GM12865 (cell line): ENCODE measurements around the gene YAE1.

Experiments used
- DNase-seq: peaks from one replicate; pipeline ENCODE4 v3.0.0; 2010; ENCODE audit warnings: low read depth
- H3K4me3 ChIP-seq: 2 replicates; pipeline ENCODE4 v1.5.1; 2011; ENCODE audit warnings: mild to moderate bottlenecking, low read depth, low read length, control low read depth
- TF ChIP-seq, protein P1 (sequence below): IDR thresholded peaks from 2 replicates; pipeline ENCODE4 v1.5.1; 2011; ENCODE audit warnings: low read length, control low read depth, low read depth, inconsistent platforms; ENCODE audit not compliant: insufficient read depth; ENCODE audit errors: missing control alignments

Gene YAE1

DNA sequence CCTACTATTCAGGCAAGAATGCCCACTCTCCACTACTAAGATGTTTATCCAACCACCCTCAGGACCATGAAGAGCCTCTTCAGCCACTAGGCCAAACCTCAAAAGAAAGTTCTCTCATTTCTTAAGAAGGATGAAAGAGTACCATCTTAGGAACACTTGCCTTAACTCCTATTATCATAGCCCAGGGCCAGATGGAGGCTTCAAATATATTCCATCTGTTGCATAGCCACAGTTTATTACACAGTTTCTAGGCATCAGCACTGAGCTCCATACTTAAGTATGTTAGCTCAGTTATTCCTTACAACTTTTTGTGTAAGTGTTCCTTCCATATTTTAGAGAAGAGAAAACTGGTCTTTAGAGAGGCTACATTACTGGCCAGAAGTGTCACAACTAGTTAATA, 37.4 kb upstream of the YAE1 start:
- TF ChIP-seq, protein P1, sequence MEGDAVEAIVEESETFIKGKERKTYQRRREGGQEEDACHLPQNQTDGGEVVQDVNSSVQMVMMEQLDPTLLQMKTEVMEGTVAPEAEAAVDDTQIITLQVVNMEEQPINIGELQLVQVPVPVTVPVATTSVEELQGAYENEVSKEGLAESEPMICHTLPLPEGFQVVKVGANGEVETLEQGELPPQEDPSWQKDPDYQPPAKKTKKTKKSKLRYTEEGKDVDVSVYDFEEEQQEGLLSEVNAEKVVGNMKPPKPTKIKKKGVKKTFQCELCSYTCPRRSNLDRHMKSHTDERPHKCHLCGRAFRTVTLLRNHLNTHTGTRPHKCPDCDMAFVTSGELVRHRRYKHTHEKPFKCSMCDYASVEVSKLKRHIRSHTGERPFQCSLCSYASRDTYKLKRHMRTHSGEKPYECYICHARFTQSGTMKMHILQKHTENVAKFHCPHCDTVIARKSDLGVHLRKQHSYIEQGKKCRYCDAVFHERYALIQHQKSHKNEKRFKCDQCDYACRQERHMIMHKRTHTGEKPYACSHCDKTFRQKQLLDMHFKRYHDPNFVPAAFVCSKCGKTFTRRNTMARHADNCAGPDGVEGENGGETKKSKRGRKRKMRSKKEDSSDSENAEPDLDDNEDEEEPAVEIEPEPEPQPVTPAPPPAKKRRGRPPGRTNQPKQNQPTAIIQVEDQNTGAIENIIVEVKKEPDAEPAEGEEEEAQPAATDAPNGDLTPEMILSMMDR, result no peak
- no peak for DNase-seq
- H3K4me3 ChIP-seq, result no peak overlapping the region

- no peak for DNase-seq
- TF ChIP-seq, protein P1, result no peak
- H3K4me3 ChIP-seq, result no peak overlapping the region
Measured at GRCh38 chr7:39529582-39529981, 36.6 kb upstream of the YAE1 start.

DNA sequence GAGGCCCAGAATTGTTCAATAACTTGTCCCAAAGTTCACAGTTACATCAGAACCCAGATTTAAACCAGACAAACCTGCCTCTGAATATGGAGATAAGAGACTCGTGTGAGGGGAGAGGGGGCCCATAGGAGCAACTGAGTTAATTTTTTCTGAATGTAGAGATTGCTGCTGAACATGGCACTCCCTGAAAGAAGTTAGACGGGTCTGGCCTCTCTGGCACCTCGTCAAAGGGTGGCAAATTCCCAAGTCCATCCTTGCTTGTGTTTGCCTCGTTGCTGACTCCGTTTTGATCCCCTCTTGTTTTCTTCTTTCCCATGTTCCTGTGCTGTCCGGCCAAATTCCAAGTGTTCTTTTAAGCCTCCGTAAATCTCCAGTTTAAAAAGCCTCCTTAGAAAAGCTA, 35.2 kb upstream of the YAE1 start:
- no peak overlapping the region for H3K4me3 ChIP-seq
- DNase-seq, result no peak
- TF ChIP-seq, protein P1, result no peak

DNA sequence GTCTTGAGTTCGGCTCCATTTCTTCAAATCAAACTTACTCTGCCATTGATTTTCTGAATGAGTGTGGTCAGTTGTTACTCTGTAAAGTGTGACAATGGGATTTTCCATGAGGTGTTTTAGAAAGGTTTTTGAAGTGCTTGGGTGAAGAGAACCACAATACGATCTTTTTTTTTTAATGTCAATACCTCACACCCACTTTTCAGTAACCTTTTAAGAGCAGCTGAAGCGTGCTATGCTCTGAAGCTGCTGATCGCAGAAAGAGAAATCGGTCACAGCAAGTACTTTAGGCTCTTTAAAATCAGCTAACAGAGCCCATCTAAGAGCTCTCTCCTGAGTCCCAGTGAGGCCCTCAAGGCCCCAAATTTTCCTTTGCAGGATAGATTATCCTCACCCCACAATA, 34.4 kb upstream of the YAE1 start:
- DNase-seq, result no peak
- H3K4me3 ChIP-seq, result no peak overlapping the region
- TF ChIP-seq, protein P1, result no peak

GRCh38 chr7:39532832-39533231, 33.4 kb upstream of the YAE1 start:
- no peak for DNase-seq
- TF ChIP-seq, protein P1, result no peak
- no peak overlapping the region for H3K4me3 ChIP-seq

- TF ChIP-seq, protein P1, result no peak
- no peak overlapping the region for H3K4me3 ChIP-seq
- DNase-seq, result no peak
Measured at GRCh38 chr7:39534599-39534998, 31.6 kb upstream of the YAE1 start.

DNA sequence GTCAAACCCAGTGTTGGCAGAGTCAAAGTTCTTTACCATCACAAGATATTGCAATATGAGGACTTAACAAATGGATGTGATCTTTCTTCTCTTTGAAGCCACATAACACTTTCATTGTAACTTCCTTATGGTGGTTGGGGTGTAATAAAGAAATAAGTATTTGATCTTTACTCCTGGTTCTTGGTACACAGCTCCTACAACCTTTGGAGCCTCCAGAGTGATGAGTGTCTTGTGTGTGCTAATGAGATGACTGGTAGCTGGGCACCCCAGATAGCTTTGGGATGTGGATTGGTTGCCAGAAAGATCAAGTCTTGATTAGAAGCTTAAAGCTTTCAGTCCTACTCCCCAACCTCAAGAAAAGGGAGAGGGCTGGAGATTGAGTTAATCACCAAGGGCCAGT, 31.1 kb upstream of the YAE1 start:
- H3K4me3 ChIP-seq, result no peak overlapping the region
- TF ChIP-seq, protein P1, result no peak
- no peak for DNase-seq
